PC-3 (cell line): ENCODE measurements around the gene MBNL3.

Experiments used
- CTCF ChIP-seq: fragments of 300-600 bp; sonication (generic); conservative IDR thresholded peaks from 2 replicates; pipeline ENCODE4 v1.5.1; 2017; ENCODE audit warnings: antibody characterized with exemption, low read depth, mild to moderate bottlenecking, low read length
- EZH2 ChIP-seq: fragments of 300-600 bp; sonication (generic); IDR thresholded peaks from one replicate; pipeline ENCODE4 v1.6.1; 2017; ENCODE audit warnings: antibody characterized with exemption, mild to moderate bottlenecking, low read length; ENCODE audit not compliant: unreplicated experiment
- EZH2phosphoT487 ChIP-seq: fragments of 300-600 bp; sonication (generic); IDR thresholded peaks from 2 replicates; pipeline ENCODE4 v1.6.1; 2018; ENCODE audit warnings: mild to moderate bottlenecking, antibody characterized with exemption, low read length, borderline replicate concordance

- TF ChIP-seq CTCF = no peak
- no peak for TF ChIP-seq EZH2phosphoT487
- TF ChIP-seq EZH2 = no peak
Measured at GRCh38 chrX:132480581-132481203, 8.1 kb downstream of the MBNL3 start.
